ENCODE data around the gene CHIA. TPM values are rescaled to one million over a fixed set of nuclear protein-coding genes. Genes with fewer than 3 reads are reported as not detected.

Gene CHIA
- total RNA-seq, 3 donors from 2014 or later, result not detected

GRCh38 chr1:111283838-111284237, 6.8 kb upstream of the CHIA start:
- intact Hi-C loops (cut with DNase I; ENCODE audit: low total_unique reads), result no loop called here
- TF ChIP-seq POLR2A (IDR thresholded peaks at IDR 0.05) (no peak), POLR2AphosphoS5 (IDR thresholded peaks at IDR 0.05) (no peak), CTCF (IDR thresholded peaks at IDR 0.05) (no peak)

GRCh38 chr1:111285879-111286278, 4.8 kb upstream of the CHIA start:
- no peak for DNase-seq (ENCODE audit: low spot score in 2 of 2)
- H3K27me3 ChIP-seq, result no peaks in the 10 kb centered on the region
- no peaks in the 10 kb centered on the region for H3K9me3 ChIP-seq
- H3K4me1 ChIP-seq, result no peaks in the 10 kb centered on the region
- TF ChIP-seq CTCF (IDR thresholded peaks at IDR 0.05) (no peak), POLR2A (IDR thresholded peaks at IDR 0.05) (no peak), POLR2AphosphoS5 (IDR thresholded peaks at IDR 0.05) (no peak)
- H3K36me3 ChIP-seq, result no peaks in the 10 kb centered on the region
- intact Hi-C loops (cut with DNase I; ENCODE audit: low total_unique reads), result loop anchor here (1.0 kb wide), 1 partner anchor 37 kb away; no protein-coding TSS in a partner anchor
- H3K4me3 ChIP-seq, result no peak overlapping the region
- H3K27ac ChIP-seq, result no peak overlapping the region

More at GRCh38 chr1:111283838-111284237, 6.8 kb upstream of the CHIA start:
- no peak for DNase-seq (ENCODE audit: low spot score in 2 of 2)
- Histone ChIP-seq H3K36me3 (no peaks in the 10 kb centered on the region), H3K9me3 (no peaks in the 10 kb centered on the region), H3K27ac (no peak overlapping the region), H3K4me1 (no peaks in the 10 kb centered on the region), H3K4me3 (no peak overlapping the region), H3K27me3 (no peaks in the 10 kb centered on the region)

- H3K36me3 ChIP-seq, result no peaks in the 10 kb centered on the region
- H3K27me3 ChIP-seq, result no peaks in the 10 kb centered on the region
- no peaks in the 10 kb centered on the region for H3K9me3 ChIP-seq
- intact Hi-C loops (cut with DNase I; ENCODE audit: low total_unique reads), result no loop called here
- no peak for TF ChIP-seq POLR2AphosphoS5 (IDR thresholded peaks at IDR 0.05)
- TF ChIP-seq POLR2A (IDR thresholded peaks at IDR 0.05), result no peak
- no peak for TF ChIP-seq CTCF (IDR thresholded peaks at IDR 0.05)
- H3K27ac ChIP-seq, result no peak overlapping the region
- DNase-seq (ENCODE audit: low spot score in 2 of 2), result no peak
- no peaks in the 10 kb centered on the region for H3K4me1 ChIP-seq
- H3K4me3 ChIP-seq, result no peak overlapping the region
Measured at GRCh38 chr1:111286912-111287311, 3.7 kb upstream of the CHIA start.

GRCh38 chr1:111289371-111289770, 1.3 kb upstream of the CHIA start:
- TF ChIP-seq CTCF (IDR thresholded peaks at IDR 0.05) (no peak), POLR2AphosphoS5 (IDR thresholded peaks at IDR 0.05) (no peak), POLR2A (IDR thresholded peaks at IDR 0.05) (no peak)
- Histone ChIP-seq H3K4me1 (no peaks in the 10 kb centered on the region), H3K9me3 (no peaks in the 10 kb centered on the region), H3K36me3 (no peaks in the 10 kb centered on the region), H3K27me3 (no peaks in the 10 kb centered on the region), H3K27ac (no peak overlapping the region), H3K4me3 (no peak overlapping the region)
- intact Hi-C loops (cut with DNase I; ENCODE audit: low total_unique reads), result no loop called here
- no peak for DNase-seq (ENCODE audit: low spot score in 2 of 2)

GRCh38 chr1:111290104-111290503, 547 bp upstream of the CHIA start:
- H3K9me3 ChIP-seq, result no peaks in the 10 kb centered on the region
- intact Hi-C loops (cut with DNase I; ENCODE audit: low total_unique reads), result no loop called here
- H3K27me3 ChIP-seq, result no peaks in the 10 kb centered on the region
- TF ChIP-seq CTCF (IDR thresholded peaks at IDR 0.05) (no peak), POLR2A (IDR thresholded peaks at IDR 0.05) (no peak), POLR2AphosphoS5 (IDR thresholded peaks at IDR 0.05) (no peak)
- H3K4me3 ChIP-seq, result no peak overlapping the region
- H3K36me3 ChIP-seq, result no peaks in the 10 kb centered on the region
- no peak for DNase-seq (ENCODE audit: low spot score in 2 of 2)
- no peaks in the 10 kb centered on the region for H3K4me1 ChIP-seq
- H3K27ac ChIP-seq, result no peak overlapping the region
